Jurkat, Clone E6-1 (cell line): Measurements from ENCODE around the gene CPT1A.

Source experiments
- DNase-seq: peaks from one replicate; pipeline ENCODE4 v3.0.0-alpha.2; 2011; ENCODE audit warnings: low read depth, low spot score
- H3K4me3 ChIP-seq: 2 replicates; pipeline ENCODE4 v1.5.1; 2011; ENCODE audit warnings: mild to moderate bottlenecking, low read length, control low read depth, moderate library complexity

Gene CPT1A

GRCh38 chr11:68812526-68812925 lies 29.2 kb downstream of the CPT1A start:
- DNase-seq = no peak

GRCh38 chr11:68810164-68810563 lies 31.6 kb downstream of the CPT1A start:
- DNase-seq = no peak
- no peak overlapping the region for H3K4me3 ChIP-seq

More at GRCh38 chr11:68812526-68812925, 29.2 kb downstream of the CPT1A start:
- H3K4me3 ChIP-seq = no peak overlapping the region

- no peak overlapping the region for H3K4me3 ChIP-seq
- no peak for DNase-seq
Observed at GRCh38 chr11:68809506-68809905, 32.2 kb downstream of the CPT1A start.

GRCh38 chr11:68808787-68809186 lies 32.9 kb downstream of the CPT1A start:
- no peak overlapping the region for H3K4me3 ChIP-seq
- DNase-seq = no peak

- H3K4me3 ChIP-seq = no peak overlapping the region
- DNase-seq = no peak
Observed at GRCh38 chr11:68806931-68807844, 34.5 kb downstream of the CPT1A start.

GRCh38 chr11:68804786-68805185 lies 36.9 kb downstream of the CPT1A start:
- H3K4me3 ChIP-seq = no peak overlapping the region
- no peak for DNase-seq

- H3K4me3 ChIP-seq = no peak overlapping the region
- no peak for DNase-seq
Observed at GRCh38 chr11:68803766-68804165, 38.0 kb downstream of the CPT1A start.

GRCh38 chr11:68798221-68798813 lies 43.4 kb downstream of the CPT1A start:
- no peak overlapping the region for H3K4me3 ChIP-seq
- no peak for DNase-seq

GRCh38 chr11:68796801-68797200 lies 44.9 kb downstream of the CPT1A start:
- no peak for DNase-seq
- no peak overlapping the region for H3K4me3 ChIP-seq

GRCh38 chr11:68792400-68792966 lies 49.2 kb downstream of the CPT1A start:
- DNase-seq = no peak
- H3K4me3 ChIP-seq = no peak overlapping the region

- no peak overlapping the region for H3K4me3 ChIP-seq
- DNase-seq = no peak
Observed at GRCh38 chr11:68784653-68785052, 57.1 kb downstream of the CPT1A start.

- no peak overlapping the region for H3K4me3 ChIP-seq
- no peak for DNase-seq
Observed at GRCh38 chr11:68783216-68783821, 58.4 kb downstream of the CPT1A start.

- DNase-seq = no peak
- no peak overlapping the region for H3K4me3 ChIP-seq
Observed at GRCh38 chr11:68782711-68783110, 59.0 kb downstream of the CPT1A start.

GRCh38 chr11:68780829-68781228 lies 60.9 kb downstream of the CPT1A start:
- no peak overlapping the region for H3K4me3 ChIP-seq
- DNase-seq = peak; percentile 8

- DNase-seq = no peak
Observed at GRCh38 chr11:68778205-68778604, 63.5 kb downstream of the CPT1A start.

GRCh38 chr11:68776442-68777235 lies 65.1 kb downstream of the CPT1A start:
- DNase-seq = no peak

More at GRCh38 chr11:68778205-68778604, 63.5 kb downstream of the CPT1A start:
- no peak overlapping the region for H3K4me3 ChIP-seq

GRCh38 chr11:68775951-68776388 lies 65.7 kb downstream of the CPT1A start:
- H3K4me3 ChIP-seq = no peak overlapping the region

More at GRCh38 chr11:68776442-68777235, 65.1 kb downstream of the CPT1A start:
- H3K4me3 ChIP-seq = no peak overlapping the region

GRCh38 chr11:68774194-68774585 lies 67.5 kb downstream of the CPT1A start:
- no peak for DNase-seq
- no peak overlapping the region for H3K4me3 ChIP-seq

More at GRCh38 chr11:68775951-68776388, 65.7 kb downstream of the CPT1A start:
- no peak for DNase-seq
